ENCODE data around the gene ZBTB45. TPM values are rescaled to one million over a fixed set of nuclear protein-coding genes. Genes with fewer than 3 reads are reported as not detected.
"Not testable (repeated sequence)": the region's sequence is repeated elsewhere in the genome, so short reads cannot be mapped to it uniquely, and the experiment has no call there.

Gene ZBTB45
- total RNA-seq, 4 donors from 2014 or later, result 13.3 to 30.5 (median 18.4) TPM

GRCh38 chr19:58511353-58512208, 8.0 kb downstream of the ZBTB45 start, which contains the start of gene SLC27A5:
SLC27A5 (minus strand) TSS chr19:58511992; CDS start chr19:58511955, 37 bp downstream.
- 70 to 79% methylated on average over 2 to 6 of the region's 25 CpGs for WGBS, 2 donors
- intact Hi-C loops (cut with DNase I; ENCODE audit: low total_unique reads), result no loop called here
- no peak within 1 kb of the TSS for H3K4me3 ChIP-seq (ENCODE audit: low read depth, poor library complexity, severe bottlenecking)
- TF ChIP-seq CTCF (IDR thresholded peaks at IDR 0.05) (no peak), POLR2A (IDR thresholded peaks at IDR 0.05) (no peak)
- no peak for DNase-seq (ENCODE audit: low spot score in 2 of 2)

DNA sequence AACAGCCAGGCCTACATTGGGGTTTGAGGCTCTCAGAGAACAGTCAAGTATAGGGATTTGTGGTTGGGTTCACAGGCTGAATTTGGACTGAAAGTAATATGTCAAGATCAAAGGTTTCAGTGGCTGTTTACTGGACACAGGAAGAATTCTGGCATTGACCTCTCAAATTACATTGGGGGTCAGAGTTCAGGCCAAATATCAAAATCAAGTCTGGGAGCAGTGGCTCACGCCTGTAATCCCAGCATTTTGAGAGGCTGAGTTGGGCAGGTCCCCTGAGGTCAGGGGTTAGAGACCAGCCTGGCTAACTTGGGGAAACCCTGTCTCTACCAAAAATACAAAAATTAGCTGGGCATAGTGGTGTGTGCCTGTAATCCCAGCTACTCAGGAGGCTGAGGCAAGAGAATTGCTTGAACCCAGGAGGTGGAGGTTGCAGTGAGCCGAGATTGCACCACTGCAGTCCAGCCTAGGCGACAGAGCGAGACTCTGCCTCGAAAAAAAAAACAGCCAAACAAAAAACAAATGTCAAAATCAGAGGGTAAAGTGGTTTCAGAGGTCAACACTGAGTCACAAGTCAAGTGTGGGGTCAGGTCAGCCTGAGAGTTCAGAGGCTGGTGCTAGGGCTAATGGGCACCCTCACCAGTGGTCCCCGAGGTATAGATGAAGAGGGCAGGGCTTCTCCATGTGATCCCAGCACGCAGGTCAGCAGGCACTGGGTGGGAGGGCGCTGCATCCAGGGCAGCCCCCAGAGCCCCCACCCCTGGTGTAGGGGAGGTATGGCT, 9.3 kb downstream of the ZBTB45 start:
- intact Hi-C loops (cut with DNase I; ENCODE audit: low total_unique reads), result no loop called here
- no peak for TF ChIP-seq POLR2A (IDR thresholded peaks at IDR 0.05)
- no peak for TF ChIP-seq CTCF (IDR thresholded peaks at IDR 0.05)
- H3K4me3 ChIP-seq (ENCODE audit: low read depth, poor library complexity, severe bottlenecking), result no peak overlapping the region
- 81 to 82% methylated on average over 8 of the region's 8 CpGs for WGBS, 2 donors
- DNase-seq (ENCODE audit: low spot score in 2 of 2), result no peak

DNA sequence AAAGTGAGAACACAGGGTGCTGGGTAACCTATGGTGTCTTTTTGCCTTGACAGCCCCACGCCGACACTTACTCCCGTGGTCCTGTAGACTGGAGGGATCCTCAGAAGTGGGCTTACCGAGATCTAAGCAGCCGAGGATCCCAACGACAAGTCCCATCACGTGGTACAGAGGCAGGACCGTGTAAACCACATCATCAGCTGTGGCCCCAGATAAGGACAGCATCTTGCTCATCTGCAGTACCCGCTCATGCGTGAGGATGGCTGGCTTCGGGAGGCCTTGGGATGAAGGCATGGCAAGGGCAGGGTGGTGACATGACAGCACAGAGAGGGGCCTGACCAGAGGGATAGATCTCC, 9.9 kb downstream of the ZBTB45 start:
- H3K4me3 ChIP-seq (ENCODE audit: low read depth, poor library complexity, severe bottlenecking), result no peak overlapping the region
- no peak for DNase-seq (ENCODE audit: low spot score in 2 of 2)
- intact Hi-C loops (cut with DNase I; ENCODE audit: low total_unique reads), result no loop called here
- WGBS, 2 donors, result 80 to 84% methylated on average over 11 of the region's 11 CpGs
- TF ChIP-seq CTCF (IDR thresholded peaks at IDR 0.05), result no peak
- no peak for TF ChIP-seq POLR2A (IDR thresholded peaks at IDR 0.05)

DNA sequence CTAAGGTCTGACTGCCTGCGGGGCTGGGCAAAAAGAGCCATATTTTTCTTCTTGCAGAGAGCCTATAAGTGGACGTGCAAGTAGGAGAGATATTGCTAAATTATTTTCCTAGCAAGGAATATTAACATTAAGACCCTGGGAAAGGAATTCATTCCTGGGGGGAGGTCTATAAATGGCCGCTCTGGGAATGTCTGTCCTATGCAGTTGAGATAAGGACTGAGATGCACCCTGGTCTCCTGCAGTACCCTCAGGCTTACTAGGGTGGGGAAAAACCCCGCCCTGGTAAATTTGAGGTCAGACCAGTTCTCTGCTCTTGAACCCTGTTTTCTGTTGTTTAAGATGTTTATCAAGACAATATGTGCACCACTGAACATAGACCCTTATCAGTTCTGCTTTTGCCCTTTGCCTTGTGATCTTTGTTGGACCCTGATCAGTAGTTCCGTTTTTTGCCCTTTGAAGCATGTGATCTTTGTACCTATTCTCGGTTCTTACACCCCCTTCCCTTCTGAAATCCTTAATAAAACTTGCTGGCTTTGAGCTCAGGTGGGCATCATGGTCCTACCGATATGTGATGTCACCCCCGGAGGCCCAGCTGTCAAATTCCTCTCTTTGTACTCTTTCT, 11.9 kb downstream of the ZBTB45 start:
- intact Hi-C loops (cut with DNase I; ENCODE audit: low total_unique reads); DNase-seq (ENCODE audit: low spot score in 2 of 2); H3K4me3 ChIP-seq (ENCODE audit: low read depth, poor library complexity, severe bottlenecking): not testable (repeated sequence)
- 76 to 89% methylated on average over 7 to 8 of the region's 8 CpGs for WGBS, 2 donors

- 95 to 96% methylated on average over 14 of the region's 14 CpGs for whole genome bisulfite sequencing, 2 donors
- TF ChIP-seq CTCF (IDR thresholded peaks at IDR 0.05), result no peak
- TF ChIP-seq POLR2A (IDR thresholded peaks at IDR 0.05), result no peak
- intact Hi-C loops (cut with DNase I; ENCODE audit: low total_unique reads), result no loop called here
- H3K4me3 ChIP-seq (ENCODE audit: low read depth, poor library complexity, severe bottlenecking), result no peak overlapping the region
- no peak for DNase-seq (ENCODE audit: low spot score in 2 of 2)
Observed at GRCh38 chr19:58500242-58500641, 19.4 kb downstream of the ZBTB45 start.

Data from lower leg skin (tissue), 4 donors.